Measurements from ENCODE around the gene AKNAD1. TPM values are rescaled to one million over a fixed set of nuclear protein-coding genes. Genes with fewer than 3 reads are reported as not detected.

Gene AKNAD1
- total RNA-seq, 1 experiment from 2014 or later: 0.54 TPM

DNA sequence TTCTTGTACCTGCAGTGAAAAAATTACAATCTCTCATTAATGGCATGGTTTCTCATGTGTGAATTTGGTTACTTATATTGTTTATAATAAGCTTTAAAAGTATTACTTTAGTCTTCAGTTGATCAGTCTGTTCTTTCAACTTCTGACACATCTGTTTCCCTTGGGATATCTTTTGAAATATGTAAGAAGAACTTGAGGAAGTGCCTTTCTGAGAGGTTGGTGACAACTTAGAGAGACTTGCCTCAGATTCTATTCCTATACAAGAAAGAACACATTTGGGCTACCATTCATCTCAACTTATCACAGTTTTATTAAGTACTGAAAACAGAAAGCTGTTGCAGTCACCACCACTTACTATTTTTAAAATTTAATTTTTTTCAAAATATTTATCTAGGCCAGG, 8.1 kb downstream of the AKNAD1 start:
- POLR2A ChIA-PET (ENCODE audit: low non-redundant PET): no interaction called here
- H3K36me3 ChIP-seq (ENCODE audit: insufficient read depth, low read length, poor library complexity, severe bottlenecking): no peaks in the 10 kb centered on the region
- H3K9me3 ChIP-seq (ENCODE audit: low read depth, low read length, poor library complexity, severe bottlenecking): no peaks in the 10 kb centered on the region
- no peaks in the 10 kb centered on the region for H3K4me1 ChIP-seq (ENCODE audit: insufficient read depth, low read length, poor library complexity, severe bottlenecking)
- TF ChIP-seq, protein P1, sequence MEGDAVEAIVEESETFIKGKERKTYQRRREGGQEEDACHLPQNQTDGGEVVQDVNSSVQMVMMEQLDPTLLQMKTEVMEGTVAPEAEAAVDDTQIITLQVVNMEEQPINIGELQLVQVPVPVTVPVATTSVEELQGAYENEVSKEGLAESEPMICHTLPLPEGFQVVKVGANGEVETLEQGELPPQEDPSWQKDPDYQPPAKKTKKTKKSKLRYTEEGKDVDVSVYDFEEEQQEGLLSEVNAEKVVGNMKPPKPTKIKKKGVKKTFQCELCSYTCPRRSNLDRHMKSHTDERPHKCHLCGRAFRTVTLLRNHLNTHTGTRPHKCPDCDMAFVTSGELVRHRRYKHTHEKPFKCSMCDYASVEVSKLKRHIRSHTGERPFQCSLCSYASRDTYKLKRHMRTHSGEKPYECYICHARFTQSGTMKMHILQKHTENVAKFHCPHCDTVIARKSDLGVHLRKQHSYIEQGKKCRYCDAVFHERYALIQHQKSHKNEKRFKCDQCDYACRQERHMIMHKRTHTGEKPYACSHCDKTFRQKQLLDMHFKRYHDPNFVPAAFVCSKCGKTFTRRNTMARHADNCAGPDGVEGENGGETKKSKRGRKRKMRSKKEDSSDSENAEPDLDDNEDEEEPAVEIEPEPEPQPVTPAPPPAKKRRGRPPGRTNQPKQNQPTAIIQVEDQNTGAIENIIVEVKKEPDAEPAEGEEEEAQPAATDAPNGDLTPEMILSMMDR (conservative IDR thresholded peaks at IDR 0.05; ENCODE audit: low read depth, low read length): no peak
- no peak for TF ChIP-seq EZH2 (IDR thresholded peaks at IDR 0.05; ENCODE audit: borderline replicate concordance, low read depth, low read length, poor library complexity, severe bottlenecking)
- CTCF ChIA-PET: no interaction called here
- H3K4me3 ChIP-seq (ENCODE audit: low read depth, low read length, poor library complexity, severe bottlenecking): no peak overlapping the region
- no peak overlapping the region for H3K27ac ChIP-seq (ENCODE audit: low read depth, low read length, poor library complexity, severe bottlenecking)
- no TSS peak for BruUV-seq (replicated peaks)
- no peak for DNase-seq (ENCODE audit: low spot score)
- H3K27me3 ChIP-seq (replicated peaks; ENCODE audit: insufficient read depth, low read depth, low read length, poor library complexity): no peaks in the 10 kb centered on the region
- intact Hi-C loops (cut with micrococcal nuclease; ENCODE audit: unreplicated experiment): no loop called here

DNA sequence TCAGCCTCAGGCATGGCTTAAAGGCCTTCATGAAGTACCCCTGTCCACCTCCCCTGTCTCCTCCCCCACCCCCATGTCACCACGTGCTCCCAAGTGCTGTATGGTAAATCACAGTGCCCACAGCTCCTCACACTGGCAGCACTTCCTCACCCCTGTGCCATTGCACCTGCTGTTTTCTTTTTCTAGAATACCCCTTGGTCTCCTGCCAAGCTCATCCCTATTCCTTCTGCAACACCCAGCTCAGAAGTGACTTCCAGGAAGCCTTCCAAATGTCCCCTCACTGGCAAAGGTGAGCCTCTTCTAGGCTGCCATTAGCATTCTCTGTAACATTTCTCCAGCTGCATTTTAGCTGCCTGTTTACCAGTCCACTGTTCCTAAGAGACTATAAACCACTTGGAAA, 9.4 kb downstream of the AKNAD1 start:
- no TSS peak for BruUV-seq (replicated peaks)
- intact Hi-C loops (cut with micrococcal nuclease; ENCODE audit: unreplicated experiment): no loop called here
- no peak for TF ChIP-seq EZH2 (IDR thresholded peaks at IDR 0.05; ENCODE audit: borderline replicate concordance, low read depth, low read length, poor library complexity, severe bottlenecking)
- TF ChIP-seq, protein P1 (conservative IDR thresholded peaks at IDR 0.05; ENCODE audit: low read depth, low read length): no peak
- ChIA-PET POLR2A (ENCODE audit: low non-redundant PET) (no interaction called here), CTCF (no interaction called here)
- no peaks in the 10 kb centered on the region for H3K27me3 ChIP-seq (replicated peaks; ENCODE audit: insufficient read depth, low read depth, low read length, poor library complexity)
- H3K27ac ChIP-seq (ENCODE audit: low read depth, low read length, poor library complexity, severe bottlenecking): no peak overlapping the region
- H3K36me3 ChIP-seq (ENCODE audit: insufficient read depth, low read length, poor library complexity, severe bottlenecking): no peaks in the 10 kb centered on the region
- H3K4me3 ChIP-seq (ENCODE audit: low read depth, low read length, poor library complexity, severe bottlenecking): no peak overlapping the region
- no peak for DNase-seq (ENCODE audit: low spot score)
- no peaks in the 10 kb centered on the region for H3K9me3 ChIP-seq (ENCODE audit: low read depth, low read length, poor library complexity, severe bottlenecking)
- H3K4me1 ChIP-seq (ENCODE audit: insufficient read depth, low read length, poor library complexity, severe bottlenecking): no peaks in the 10 kb centered on the region

DNA sequence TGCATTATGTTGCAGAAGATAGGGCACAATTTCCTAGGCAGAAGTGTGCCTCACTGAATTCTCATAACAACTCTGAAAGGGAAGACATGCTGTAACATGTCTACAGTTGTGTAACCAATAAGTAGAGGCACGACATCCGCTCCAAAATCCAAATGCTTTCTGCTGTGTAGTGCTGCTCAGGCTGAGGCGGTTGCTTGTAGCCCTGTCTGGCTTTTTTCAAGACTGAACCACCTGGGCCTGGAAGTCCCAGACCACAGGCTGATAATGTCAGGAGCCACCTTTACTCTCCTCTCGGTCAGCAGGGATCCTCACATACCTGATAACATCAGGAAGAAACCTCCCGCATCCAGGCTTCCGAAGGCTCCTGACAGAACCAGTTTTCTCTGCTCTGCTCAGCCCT, 10.9 kb downstream of the AKNAD1 start:
- no peak overlapping the region for H3K27ac ChIP-seq (ENCODE audit: low read depth, low read length, poor library complexity, severe bottlenecking)
- H3K27me3 ChIP-seq (replicated peaks; ENCODE audit: insufficient read depth, low read depth, low read length, poor library complexity): no peaks in the 10 kb centered on the region
- no peaks in the 10 kb centered on the region for H3K36me3 ChIP-seq (ENCODE audit: insufficient read depth, low read length, poor library complexity, severe bottlenecking)
- H3K9me3 ChIP-seq (ENCODE audit: low read depth, low read length, poor library complexity, severe bottlenecking): no peaks in the 10 kb centered on the region
- no peak for TF ChIP-seq EZH2 (IDR thresholded peaks at IDR 0.05; ENCODE audit: borderline replicate concordance, low read depth, low read length, poor library complexity, severe bottlenecking)
- TF ChIP-seq, protein P1 (conservative IDR thresholded peaks at IDR 0.05; ENCODE audit: low read depth, low read length): no peak
- no peaks in the 10 kb centered on the region for H3K4me1 ChIP-seq (ENCODE audit: insufficient read depth, low read length, poor library complexity, severe bottlenecking)
- ChIA-PET POLR2A (ENCODE audit: low non-redundant PET) (no interaction called here), CTCF (no interaction called here)
- BruUV-seq (replicated peaks): no TSS peak
- no peak for DNase-seq (ENCODE audit: low spot score)
- intact Hi-C loops (cut with micrococcal nuclease; ENCODE audit: unreplicated experiment): no loop called here
- H3K4me3 ChIP-seq (ENCODE audit: low read depth, low read length, poor library complexity, severe bottlenecking): no peak overlapping the region
